HG03442 (cell line): ENCODE results near the gene HNRNPL.
A peak's percentile ranks its signal among the peaks of the same experiment; 100 is the strongest.
"Not testable (repeated sequence)": the region's sequence is repeated elsewhere in the genome, so short reads cannot be mapped to it uniquely, and the experiment has no call there.

ENCODE experiments used
- ATAC-seq: cut with Tn5 transposase; IDR thresholded peaks from one replicate; pipeline ENCODE4 v1.9.1; 2021; ENCODE audit warnings: mild to moderate bottlenecking, moderate library complexity; ENCODE audit not compliant: unreplicated experiment

HNRNPL gene

DNA sequence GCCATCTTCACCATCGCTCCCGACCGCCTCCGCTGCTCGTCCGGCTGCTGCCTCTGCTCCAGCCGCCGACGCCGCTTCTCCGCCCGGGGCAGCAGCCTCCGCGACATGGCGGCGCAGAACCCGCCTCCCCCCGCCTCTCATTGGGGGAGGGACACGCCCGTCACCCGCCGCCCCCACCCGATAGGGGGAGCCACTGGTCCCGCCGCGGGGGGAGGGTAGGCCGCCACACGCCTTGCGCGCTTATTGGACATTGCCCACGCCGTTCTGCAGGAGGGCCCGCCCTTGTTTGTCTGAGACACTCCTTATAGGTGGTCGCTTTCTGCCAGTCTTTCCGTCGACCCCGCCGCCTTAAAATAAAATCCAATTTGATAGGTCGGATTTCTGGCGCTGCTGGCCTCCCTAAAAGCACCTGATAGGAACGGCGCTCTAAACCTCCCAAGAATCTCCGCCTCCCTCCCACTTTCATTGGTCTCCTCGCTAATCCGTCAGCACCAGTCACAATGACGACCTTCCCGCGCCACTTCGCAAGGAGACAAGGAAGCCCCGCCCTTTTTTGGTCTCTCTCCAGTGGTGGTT is at the start of gene HNRNPL:
Gene HNRNPL (minus strand): TSS at position 127 of the 576 bp plus-strand sequence. CDS start 20 bp downstream, at position 107.
- peak; percentile 52 for ATAC-seq

DNA sequence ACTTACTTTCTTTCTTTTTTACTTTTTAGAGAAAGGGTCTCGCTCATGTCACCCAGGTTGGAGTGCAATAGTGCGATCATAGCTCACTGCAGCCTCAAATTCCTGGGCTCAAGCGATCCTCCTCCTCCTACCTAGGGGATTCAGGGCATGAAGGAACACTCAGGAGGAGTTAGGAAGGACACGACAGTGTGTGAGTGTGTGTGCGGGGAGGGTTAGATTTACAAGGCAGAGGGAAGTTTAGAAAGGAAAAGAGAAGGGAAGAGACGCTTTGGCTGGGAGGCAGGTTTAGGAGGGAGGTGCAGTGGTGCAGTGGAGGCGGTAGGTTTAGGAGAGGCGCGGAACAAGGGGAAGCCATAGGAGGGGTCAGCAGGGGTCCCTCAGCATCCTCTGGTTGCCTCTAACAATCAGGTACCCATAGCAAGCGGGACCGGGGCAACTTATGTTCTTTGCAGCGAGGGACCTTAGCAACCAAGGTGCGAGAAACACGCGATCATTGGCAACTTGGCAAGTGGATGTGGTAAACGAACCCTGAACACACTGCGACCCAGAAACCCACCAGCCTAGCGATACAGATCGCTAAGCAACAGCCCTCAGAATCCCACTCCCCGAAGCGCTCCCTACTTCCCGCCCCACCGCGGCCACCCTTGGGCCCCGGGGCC is 49.1 kb upstream of the HNRNPL start:
- ATAC-seq, result no peak

DNA sequence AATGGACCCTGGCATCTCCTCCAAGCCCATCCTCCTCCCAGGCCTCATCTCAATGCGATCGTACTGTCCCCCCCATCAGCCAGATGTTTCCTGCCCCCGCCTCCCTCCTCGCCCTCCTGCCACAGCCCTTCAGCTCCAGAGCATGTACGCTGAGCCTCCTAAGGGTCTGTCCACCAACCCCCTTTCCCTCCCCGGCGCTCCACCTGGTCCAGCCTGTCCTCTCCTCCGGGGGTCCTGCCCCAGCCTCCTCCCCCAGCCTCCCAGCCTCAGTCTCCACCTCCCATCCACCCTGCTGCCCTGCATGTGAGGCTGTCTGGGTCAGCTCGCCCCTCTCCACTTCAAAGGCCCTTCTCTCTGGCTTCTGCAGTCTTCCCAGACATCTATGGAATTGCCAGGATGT is 45.2 kb upstream of the HNRNPL start:
- no peak for ATAC-seq

DNA sequence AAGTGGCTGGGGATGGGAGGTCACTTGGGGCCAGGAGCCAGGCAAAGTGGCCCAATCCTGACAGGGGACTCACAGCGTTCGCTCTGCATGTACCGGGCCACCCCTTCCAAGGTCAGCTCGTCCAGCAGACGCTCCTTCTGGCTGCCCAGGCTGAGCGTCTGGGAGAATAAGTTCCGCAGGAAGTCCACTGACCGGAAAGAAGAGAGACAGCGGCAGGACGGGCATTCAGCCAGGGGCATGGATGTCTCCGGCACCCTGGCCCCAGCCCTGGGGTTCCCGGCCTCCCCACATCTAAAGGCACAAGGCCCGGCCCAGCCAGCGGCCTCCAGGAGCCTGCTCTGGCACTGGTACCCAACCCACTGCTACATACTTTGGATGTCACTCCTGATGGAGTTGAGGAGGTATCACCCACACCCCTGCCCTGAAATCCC is 43.6 kb upstream of the HNRNPL start:
- ATAC-seq, result no peak

DNA sequence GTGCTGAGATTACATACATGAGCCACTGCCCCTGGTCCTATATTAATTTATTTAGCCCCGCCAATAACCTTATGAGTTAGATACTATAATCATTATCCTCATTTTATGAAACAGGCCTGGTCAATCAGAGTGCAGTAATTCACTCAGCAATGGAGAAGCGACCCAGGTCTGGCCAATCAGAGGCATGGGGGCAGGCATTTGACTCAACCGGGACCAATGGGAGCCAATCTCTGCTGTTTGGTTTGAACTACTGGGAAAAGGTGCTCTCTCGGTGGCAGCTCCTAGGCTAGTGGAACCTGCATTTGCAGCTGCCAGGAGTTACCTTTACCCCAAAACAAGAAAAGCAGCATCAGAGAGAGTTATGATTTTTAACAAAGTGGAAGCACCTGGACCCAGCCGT is 43.1 kb upstream of the HNRNPL start:
- no peak for ATAC-seq

DNA sequence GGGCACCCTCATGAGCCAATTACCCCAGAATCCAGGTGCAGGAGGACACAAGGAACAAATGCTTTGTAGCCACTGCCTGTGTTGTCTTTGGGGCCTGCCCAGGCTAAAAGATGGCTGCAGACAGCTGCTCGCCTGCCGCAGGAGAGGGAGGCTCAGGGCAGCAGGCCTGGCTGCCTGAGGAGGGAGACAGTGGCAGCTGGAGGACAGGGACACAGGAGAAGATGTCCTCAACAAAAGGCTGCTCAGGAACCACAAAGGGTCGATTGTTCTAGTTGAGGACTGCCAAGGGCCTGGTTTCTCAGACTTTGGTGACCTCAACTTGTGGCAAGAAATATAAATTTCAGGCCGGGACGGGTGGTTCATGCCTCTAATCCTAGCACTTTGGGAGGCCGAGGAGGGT is 42.0 kb upstream of the HNRNPL start:
- ATAC-seq, result no peak

DNA sequence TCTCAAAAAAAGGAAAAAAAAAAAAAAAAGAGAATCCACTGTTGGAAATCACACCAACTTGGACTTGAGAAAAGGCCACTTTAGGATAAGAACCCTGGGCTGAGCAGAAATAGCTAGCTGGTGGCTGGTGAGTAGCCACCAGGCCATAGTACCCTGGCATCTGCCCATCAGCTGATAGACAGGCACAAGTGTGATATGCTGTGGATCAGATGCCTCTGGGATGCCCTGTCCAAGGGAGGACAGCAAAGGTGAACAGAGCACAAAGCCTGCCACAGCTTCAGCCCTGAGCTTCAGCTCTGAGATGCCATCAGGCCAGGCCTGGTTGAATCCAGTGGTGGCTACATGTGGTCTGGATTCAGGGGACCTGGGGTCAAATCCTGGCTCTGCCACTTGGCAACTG is 40.9 kb upstream of the HNRNPL start:
- ATAC-seq, result no peak

DNA sequence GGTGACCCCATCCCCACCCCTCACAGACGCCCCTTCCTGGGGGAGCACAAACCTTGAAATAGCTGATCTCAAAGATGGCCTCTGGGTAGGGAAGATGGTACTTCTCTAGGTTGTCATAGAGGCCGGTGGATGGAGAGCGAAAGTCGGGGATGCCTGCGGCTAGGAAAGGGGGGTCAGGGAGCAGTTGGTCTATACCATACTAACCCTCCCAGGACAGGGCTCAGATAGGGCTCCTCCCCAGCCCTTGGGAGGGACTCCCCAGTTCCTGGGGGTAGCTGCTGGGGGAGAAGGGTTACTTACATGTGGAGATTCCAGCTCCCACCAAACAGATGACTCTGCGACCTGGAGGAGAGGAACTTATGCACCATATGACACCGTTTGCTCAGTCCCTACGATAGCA is 40.0 kb upstream of the HNRNPL start:
- ATAC-seq, result no peak

DNA sequence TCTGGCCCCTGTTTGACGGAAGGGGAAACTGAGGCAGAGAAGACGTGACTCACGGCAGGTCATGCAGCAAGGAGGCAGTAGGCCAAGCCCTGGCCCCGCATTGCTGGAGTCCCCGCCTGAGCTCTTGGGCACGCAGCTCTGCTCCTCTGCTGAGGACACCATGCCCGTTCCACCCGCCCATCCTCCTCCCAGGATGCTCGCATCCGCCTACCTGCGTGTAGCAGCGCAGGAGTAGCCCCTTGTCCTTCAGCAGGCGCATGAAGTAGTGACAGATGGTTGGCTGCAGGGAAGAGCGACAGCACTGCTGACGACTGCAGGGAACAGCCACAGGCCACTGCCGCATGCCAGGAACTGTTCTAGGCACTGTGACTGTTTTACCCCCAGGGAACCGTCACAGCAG is 39.1 kb upstream of the HNRNPL start:
- no peak for ATAC-seq

DNA sequence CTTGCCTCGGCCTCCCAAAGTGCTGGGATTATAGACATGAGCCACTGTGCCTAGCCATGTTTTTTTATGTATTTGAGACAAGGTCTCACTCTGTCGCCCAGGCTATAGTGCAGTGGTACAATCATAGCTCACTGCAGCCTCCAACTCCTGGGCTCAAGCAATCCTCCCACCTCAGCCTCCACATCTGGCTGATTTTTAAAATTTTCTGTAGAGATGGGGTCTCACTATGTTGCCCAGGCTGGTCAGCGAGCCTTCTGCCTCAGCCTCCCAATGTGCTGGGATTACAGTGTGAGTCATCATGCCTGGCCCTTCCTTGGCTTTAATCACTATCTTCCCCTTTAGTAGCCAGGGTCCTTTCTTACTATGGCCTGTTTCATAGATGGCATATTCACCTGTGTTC is 34.9 kb upstream of the HNRNPL start:
- not testable (repeated sequence) for ATAC-seq

DNA sequence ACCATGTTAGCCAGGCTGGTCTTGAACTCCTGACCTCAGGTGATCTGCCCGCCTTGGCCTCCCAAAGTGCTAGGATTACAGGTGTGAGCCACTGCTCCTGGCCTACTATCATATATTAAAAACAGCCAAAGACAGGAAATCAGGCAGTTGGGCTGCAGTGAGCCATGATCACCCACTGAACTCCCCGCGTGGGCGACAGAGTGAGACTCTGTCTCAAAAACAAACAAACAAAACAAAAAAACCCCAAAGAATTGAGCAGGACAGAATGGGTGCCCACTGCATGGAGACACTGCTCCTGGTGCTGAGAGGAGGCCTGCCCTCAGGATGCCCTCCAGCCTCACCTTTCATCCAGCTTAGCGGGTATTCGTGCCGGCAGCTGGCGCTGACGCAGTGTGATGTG is 33.5 kb upstream of the HNRNPL start:
- ATAC-seq, result no peak

DNA sequence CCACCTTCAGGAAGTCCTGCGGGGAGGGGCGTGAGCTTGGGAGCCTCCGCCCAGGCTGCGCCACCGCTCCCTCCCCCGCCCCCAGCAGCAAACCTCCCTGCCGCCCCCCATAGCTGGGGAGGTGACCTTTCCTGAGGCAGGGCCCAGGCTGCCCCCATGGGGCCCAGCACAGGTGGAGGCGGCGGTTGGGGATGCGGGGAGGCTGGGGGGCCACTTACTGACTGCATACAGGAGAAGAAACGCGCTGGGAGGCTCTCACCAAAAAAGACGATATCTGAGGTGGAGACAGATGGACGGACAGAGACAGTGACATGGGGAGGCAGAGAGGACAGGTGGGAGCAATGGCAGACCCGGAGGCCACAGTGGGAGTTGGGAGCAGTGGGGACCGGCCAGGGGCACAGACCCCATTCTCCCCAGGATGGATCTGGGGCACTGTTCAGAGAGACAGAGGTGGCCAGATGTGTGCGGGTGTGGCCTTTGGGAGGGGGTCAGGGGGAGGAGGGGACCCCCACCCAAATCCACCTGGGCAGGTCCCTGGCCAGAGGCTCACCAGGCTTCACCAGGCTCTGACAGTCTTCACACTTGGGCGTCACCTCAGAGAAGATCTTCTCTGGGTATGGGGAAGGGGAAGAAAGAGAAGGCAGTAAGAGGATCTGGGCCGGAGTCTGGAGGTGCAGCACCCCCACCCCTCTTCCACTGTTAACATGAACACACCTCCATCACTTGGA is 31.3 kb upstream of the HNRNPL start:
- ATAC-seq, result no peak

DNA sequence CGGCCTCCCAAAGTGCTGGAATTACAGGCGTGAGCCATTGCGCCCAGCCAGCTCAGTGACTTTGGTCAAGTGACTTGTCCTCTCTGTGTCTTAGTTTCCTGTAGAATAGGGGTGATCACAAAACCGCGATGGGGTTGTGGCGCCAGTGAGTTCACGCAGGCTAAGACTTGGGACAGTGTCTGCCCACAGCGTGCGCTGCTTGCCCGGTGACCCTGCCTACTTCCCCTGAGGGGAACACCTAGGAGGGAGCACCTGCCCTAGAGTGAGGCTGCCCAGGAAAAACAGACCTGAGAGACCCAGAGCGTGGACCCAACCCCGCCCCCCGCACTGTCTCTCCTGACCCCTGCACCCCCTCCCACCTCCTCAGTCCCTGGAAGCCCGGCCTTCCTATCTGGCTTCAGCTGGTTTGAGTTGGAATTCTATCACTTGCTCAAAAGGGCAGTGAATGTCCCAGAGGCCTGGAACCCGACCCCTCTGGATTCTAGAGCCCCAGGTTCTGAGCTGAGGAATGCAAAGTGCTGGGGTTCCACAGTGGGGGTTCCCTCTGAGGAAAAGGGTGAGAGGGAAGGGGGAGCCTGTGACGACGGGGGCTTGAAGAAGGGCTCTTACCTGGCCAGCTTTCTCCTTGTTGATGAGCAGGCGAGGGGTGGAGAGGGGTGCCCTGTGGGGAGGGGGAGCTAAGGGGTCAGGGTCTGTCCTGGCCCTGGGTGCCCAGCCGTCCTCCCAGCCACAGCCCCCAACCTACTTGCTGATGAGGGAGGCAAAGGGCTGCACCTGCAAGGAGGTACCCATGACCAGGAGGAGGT is 30.5 kb upstream of the HNRNPL start:
- ATAC-seq, result no peak

DNA sequence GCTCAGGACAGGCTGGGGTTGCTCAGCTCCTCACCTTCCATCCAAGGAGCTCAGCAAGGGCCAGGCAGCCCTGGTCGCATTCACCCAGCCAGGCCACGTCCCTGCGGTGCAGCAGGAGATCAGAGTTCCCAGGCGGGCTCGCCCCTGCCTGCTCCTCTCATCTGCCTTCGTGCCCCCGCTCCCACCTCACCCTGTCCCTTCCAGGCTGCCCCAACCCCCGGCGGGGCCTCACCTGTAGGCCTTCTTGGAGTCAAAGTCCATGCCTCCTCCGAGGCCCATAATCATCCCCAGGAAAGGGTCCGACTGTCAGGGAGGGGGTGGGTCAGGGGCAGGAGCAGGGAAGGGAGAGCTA is 29.6 kb upstream of the HNRNPL start:
- ATAC-seq, result no peak

DNA sequence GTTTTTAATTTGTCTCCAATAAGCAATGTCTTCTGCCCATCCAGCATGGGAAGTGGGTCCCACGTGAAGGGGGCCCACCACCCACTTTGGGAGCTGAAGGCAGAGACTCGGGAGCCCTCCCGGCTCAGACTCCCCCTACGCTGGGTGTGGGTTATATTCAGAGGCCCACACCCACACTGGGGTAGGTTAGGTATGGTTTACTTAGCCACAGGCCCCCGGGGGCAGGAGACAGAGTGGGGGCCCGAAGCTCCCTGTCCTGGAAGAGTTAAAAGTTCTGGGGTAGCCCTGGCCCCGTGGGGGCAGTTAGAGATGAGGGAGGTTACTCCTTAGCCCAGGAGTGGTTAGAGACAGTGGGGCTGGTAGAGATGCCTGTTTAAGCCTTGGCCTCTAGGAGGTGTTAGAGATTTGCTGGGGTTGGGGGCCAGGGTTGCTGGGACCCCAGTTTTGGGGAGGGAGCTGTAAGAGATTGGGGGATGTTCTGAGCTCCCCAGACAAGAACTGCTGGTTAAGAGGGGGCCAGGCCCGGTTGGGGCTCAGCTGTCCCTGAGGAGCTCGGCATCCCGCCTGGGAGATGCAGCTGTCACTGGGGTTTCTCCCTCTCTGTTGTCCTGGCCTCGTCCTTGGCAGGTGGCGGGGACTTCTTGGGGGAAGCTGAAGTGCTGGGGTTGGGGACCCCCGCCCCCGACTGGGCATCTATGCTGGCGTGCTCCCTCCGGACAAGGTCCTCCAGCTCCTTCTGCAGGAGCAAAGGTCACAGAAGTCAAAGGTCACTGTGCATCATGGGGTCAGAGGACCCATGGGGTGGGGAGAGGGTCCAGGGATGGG is 29.0 kb upstream of the HNRNPL start:
- ATAC-seq, result no peak

DNA sequence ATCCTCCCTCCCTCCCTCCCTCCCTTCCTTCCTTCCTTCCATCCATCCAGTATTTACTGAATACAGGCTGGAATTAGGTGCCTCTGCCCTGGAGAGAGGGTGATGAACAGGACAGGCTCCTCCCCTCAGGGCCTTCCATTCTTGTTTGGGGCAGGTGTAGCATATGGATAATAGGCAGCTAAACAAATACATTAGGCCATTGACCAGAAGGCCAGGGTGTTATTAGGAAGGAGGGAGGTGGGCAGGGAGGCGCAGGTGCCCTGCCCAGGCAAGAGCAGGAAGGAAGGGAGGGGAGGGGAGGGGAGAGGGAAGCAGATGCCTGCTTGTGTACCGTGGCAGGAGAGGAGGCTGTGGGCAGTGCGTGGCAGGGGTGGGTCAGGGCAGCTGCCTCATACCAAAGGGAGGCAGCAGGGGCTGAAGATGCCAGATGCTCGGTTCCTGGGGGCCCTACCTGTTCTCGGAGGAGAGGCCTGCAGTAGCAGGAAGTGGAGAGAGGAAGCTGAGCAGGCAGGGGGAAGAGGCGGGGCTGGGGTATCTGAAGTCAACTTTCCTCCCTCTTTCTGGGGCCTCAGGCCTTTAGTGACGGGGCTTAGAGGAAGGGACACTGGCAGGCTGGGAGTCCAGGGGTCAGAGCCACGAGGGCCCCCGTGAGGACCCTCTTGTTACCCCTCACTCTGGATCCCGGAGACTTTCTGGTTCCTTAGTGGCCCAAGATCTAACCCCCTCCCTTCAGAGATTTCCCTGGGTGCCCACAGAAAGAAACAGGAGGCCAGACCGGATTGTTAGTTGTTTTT is 28.2 kb upstream of the HNRNPL start, which contains the start of gene RINL:
Gene RINL (minus strand): TSS at position 495 of the 794 bp plus-strand sequence. CDS start 1,533 bp downstream, outside the sequence.
- ATAC-seq, result no peak

DNA sequence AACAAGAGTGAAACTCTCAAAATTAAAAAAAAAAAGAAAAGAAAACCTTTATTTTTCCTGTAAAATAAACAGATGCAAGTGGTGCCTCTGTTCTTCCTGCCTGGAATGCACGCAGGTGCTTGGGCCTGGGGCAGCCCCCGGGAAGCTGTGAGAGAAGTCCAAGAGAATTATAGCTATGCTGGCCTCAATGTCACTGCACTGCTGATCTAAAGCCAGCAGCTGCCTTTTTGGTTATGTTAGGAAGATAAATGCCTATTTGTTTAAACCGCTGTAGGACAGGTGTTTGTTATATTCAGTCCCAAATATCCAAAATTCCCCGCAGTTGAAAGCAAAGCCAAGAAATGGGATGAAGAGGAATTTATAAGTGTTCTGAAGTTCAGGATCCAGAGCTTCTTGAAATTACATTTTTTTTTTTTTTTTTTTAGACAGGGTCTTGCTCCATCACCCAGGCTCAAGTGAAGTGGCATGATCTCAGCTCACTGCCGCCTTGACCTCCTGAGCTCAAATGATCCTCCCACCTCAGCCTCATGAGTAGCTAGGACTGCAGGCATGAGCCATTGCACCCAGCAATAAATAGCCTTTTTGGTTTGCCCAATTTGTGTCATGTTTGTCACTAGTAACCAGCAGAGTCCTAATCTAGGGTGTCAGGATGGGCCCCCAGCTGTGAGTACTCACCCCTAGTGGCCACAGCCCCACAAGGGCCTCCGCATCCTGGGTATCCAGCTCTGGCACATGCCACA is 26.0 kb upstream of the HNRNPL start:
- ATAC-seq, result no peak

DNA sequence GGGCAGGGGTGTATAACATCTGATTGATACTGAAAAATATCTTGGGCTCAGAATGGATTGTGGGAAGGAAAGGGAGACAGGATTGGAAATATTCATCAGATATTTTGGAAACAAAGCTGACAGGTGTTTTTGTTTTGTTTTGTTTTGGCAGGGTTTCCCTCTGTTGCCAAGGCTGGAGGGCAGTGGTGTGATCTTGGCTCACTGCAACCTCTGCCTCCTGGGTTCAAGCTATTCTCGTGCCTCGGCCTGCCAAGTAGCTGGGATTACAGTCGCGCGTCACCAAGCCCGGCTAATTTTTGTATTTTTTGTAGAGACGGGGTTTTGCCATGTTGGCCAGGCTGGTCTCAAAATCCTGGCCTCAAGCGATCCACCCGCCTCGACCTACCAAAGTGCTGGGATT is 23.6 kb upstream of the HNRNPL start:
- not testable (repeated sequence) for ATAC-seq

DNA sequence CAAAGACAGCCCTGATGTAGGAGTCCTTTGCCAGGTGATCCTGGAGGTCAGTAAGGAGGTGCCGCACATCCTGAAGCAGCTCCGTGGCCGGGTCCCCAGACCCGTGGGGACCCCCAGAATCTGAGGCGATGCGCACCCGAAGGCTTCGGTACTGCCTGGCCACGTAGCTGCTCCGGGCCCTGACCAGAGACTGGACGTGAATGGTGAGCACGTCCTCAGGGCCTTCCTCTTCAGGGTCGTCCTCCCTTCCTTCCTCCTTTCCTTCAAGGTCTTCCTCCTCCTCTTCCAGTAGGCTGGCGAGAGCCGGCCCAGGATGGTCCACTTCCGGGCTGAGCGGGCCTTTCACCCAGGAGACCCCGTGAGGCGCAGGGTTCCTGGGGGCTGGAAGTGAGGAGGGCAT is 20.8 kb upstream of the HNRNPL start:
- no peak for ATAC-seq
